PC-9 (cell line): ENCODE results near the gene SSUH2. TPM values are rescaled to one million over a fixed set of nuclear protein-coding genes. Genes with fewer than 3 reads are reported as not detected.

Source experiments
- BruUV-seq: library from RNA; stranded (reverse); fragments of 400-500 nt; replicated peaks from 2 replicates; lab custom pipeline; 2021; lab: Mats Ljungman, UMichigan
- CTCF ChIA-PET: fragments of 300-600 bp; sonication (Branson Sonifier 250); formaldehyde crosslinking; loops from one replicate; lab custom pipeline; 2022; ENCODE audit warnings: antibody characterized with exemption; lab: Charles Lee
- POLR2A ChIA-PET: fragments of 300-600 bp; sonication (Branson Sonifier 250); formaldehyde crosslinking; loops from one replicate; lab custom pipeline; 2022; ENCODE audit warnings: antibody characterized with exemption; ENCODE audit not compliant: unreplicated experiment; lab: Charles Lee
- DNase-seq, 2 experiments: peaks; one replicate each; pipeline versions ENCODE4 v3.0.0 to v3.0.0-alpha.2; 2015 to 2022; ENCODE audit warnings: mixed read lengths in 1 of 2
- H2AFZ ChIP-seq: fragments of 200-600 bp; sonication (generic); 2 replicates; pipeline ENCODE4 v1.8.1; 2017; ENCODE audit warnings: antibody characterized with exemption
- H3F3A ChIP-seq: fragments of 200-600 bp; sonication (generic); 2 replicates; pipeline ENCODE4 v1.8.1; 2017; ENCODE audit warnings: antibody characterized with exemption, mild to moderate bottlenecking, low read depth; ENCODE audit not compliant: insufficient read depth
- H3K27ac ChIP-seq: fragments of 200-600 bp; sonication (generic); 2 replicates; pipeline ENCODE4 v1.6.1; 2016; ENCODE audit warnings: mixed run types
- H3K27me3 ChIP-seq: fragments of 200-600 bp; sonication (generic); 2 replicates; pipeline ENCODE4 v1.6.1; 2016; ENCODE audit warnings: low read depth, mixed run types; ENCODE audit not compliant: insufficient read depth
- H3K36me3 ChIP-seq: fragments of 200-600 bp; sonication (generic); 2 replicates; pipeline ENCODE4 v1.6.1; 2016; ENCODE audit warnings: low read depth, mixed run types
- H3K4me1 ChIP-seq: fragments of 200-600 bp; sonication (generic); replicated peaks from 2 replicates; pipeline ENCODE4 v1.6.1; 2016; ENCODE audit warnings: mixed run types; ENCODE audit not compliant: insufficient read depth
- H3K4me2 ChIP-seq: fragments of 200-600 bp; sonication (generic); 2 replicates; pipeline ENCODE4 v1.6.1; 2017; ENCODE audit warnings: mixed run types
- H3K4me3 ChIP-seq: fragments of 200-600 bp; sonication (generic); 2 replicates; pipeline ENCODE4 v1.6.1; 2016; ENCODE audit warnings: mixed run types
- H3K79me2 ChIP-seq: fragments of 200-600 bp; sonication (generic); 2 replicates; pipeline ENCODE4 v1.6.1; 2017; ENCODE audit warnings: low read depth, mixed run types
- H3K9me2 ChIP-seq: fragments of 200-600 bp; sonication (generic); 2 replicates; pipeline ENCODE4 v1.8.1; 2017; ENCODE audit warnings: mild to moderate bottlenecking; ENCODE audit not compliant: insufficient read depth
- H3K9me3 ChIP-seq: fragments of 200-600 bp; sonication (generic); 2 replicates; pipeline ENCODE4 v1.8.1; 2016; ENCODE audit warnings: low read depth; ENCODE audit not compliant: insufficient read depth
- H4K20me1 ChIP-seq: fragments of 200-600 bp; sonication (generic); 2 replicates; pipeline ENCODE4 v1.8.1; 2017; ENCODE audit not compliant: insufficient read depth
- EZH2 ChIP-seq: fragments of 200-600 bp; sonication (generic); IDR thresholded peaks from 2 replicates; pipeline ENCODE4 v1.8.0; 2017; ENCODE audit warnings: antibody characterized with exemption, low read depth
- intact Hi-C: fragments of 100-400 bp; cut with micrococcal nuclease; formaldehyde crosslinking; loops from one replicate; pipeline ENCODE4 v1.10.0; 2022; ENCODE audit not compliant: unreplicated experiment
- total RNA-seq: library from RNA; stranded (reverse); gene quantifications from 2 replicates; pipeline ENCODE4 v1.2.3, GENCODE V29; 2021
- TF ChIP-seq, protein P1 (sequence below): fragments of 200-600 bp; sonication (generic); conservative IDR thresholded peaks from 2 replicates; pipeline ENCODE4 v1.6.1; 2017; ENCODE audit warnings: mixed run types, antibody characterized with exemption, mild to moderate bottlenecking, moderate library complexity

Gene SSUH2
- total RNA-seq, 1 experiment from 2014 or later: 1.6 TPM

DNA sequence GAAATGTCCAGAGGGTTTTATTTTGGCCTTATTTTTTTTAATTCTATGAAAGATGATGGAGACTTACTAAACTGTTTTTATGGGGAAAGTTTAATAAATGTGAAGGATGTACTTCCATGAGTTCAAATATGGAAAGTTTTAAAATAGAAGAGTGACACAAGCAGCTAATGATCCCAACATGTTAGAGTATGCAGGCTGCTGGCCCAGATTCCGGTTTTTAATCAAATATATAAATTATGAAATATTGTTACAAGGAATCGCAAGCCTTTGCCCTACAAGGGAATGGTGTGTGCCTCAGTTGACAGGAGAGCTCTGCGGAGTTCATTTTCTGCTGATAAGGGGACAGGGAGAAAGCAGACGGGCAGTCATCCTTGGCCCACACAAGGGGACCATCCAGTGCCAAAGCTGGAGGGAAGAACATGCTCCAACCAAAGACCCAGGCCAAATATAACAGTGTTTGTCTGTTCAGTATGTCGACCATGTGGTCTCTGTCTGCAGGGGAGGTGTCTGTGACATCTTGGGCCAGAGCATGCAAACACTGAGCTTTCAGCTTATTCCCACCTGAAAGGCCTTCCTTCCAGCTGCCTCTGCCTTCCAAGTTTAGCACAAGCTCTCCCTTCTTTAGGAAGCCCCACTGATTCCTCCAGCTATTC, 69.8 kb downstream of the SSUH2 start:
- Histone ChIP-seq H3K27me3 (no peaks in the 10 kb centered on the region), H3K4me2 (no peak overlapping the region), H3K9me3 (no peaks in the 10 kb centered on the region), H3K27ac (no peak overlapping the region), H3F3A (no peaks in the 10 kb centered on the region), H3K4me1 (peaks cover 17% of the 10 kb centered on the region), H3K36me3 (no peaks in the 10 kb centered on the region), H3K79me2 (no peaks in the 10 kb centered on the region), H4K20me1 (no peaks in the 10 kb centered on the region), H3K9me2 (no peaks in the 10 kb centered on the region), H2AFZ (no peak overlapping the region), H3K4me3 (no peak overlapping the region)
- no TSS peak for BruUV-seq
- no peak for TF ChIP-seq EZH2
- TF ChIP-seq, protein P1, sequence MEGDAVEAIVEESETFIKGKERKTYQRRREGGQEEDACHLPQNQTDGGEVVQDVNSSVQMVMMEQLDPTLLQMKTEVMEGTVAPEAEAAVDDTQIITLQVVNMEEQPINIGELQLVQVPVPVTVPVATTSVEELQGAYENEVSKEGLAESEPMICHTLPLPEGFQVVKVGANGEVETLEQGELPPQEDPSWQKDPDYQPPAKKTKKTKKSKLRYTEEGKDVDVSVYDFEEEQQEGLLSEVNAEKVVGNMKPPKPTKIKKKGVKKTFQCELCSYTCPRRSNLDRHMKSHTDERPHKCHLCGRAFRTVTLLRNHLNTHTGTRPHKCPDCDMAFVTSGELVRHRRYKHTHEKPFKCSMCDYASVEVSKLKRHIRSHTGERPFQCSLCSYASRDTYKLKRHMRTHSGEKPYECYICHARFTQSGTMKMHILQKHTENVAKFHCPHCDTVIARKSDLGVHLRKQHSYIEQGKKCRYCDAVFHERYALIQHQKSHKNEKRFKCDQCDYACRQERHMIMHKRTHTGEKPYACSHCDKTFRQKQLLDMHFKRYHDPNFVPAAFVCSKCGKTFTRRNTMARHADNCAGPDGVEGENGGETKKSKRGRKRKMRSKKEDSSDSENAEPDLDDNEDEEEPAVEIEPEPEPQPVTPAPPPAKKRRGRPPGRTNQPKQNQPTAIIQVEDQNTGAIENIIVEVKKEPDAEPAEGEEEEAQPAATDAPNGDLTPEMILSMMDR: no peak
- intact Hi-C loops: no loop called here
- ChIA-PET POLR2A (no interaction called here), CTCF (no interaction called here)
- DNase-seq: no peak

DNA sequence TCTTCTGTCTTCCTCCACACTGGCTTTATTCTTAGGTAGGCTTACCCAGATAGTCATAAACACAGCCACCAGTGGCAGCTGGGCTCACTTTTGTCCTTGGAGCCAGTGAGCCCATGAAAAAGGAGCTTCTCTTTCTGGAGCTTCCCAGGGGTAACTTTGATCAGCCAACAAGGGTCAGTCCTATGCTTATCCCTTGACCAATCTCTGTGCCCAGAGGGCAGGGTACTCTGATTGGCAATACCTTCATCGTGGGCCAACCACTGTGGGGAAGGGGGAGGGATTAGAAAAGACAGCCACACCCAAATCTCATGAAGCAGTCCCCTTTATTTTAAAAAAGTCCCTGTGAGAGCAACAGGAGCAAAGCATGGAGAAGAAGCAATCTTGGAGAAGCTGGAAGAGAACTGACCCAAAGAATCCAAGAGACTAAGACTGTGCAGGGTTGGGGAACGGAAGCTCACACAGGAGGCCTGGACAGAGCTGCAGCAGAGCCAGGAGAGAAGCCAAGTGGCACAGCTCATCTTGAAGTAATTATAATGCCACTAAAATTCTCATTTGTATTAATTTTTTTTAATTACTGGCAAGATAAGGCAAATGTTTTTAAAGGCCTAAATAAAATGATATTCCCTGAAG, 70.4 kb downstream of the SSUH2 start:
- Histone ChIP-seq H3K79me2 (no peaks in the 10 kb centered on the region), H2AFZ (no peak overlapping the region), H3K9me3 (no peaks in the 10 kb centered on the region), H3K27me3 (no peaks in the 10 kb centered on the region), H3K9me2 (no peaks in the 10 kb centered on the region), H3K4me3 (no peak overlapping the region), H3K36me3 (no peaks in the 10 kb centered on the region), H3K4me1 (peaks cover 17% of the 10 kb centered on the region), H4K20me1 (no peaks in the 10 kb centered on the region), H3K27ac (no peak overlapping the region), H3K4me2 (no peak overlapping the region), H3F3A (no peaks in the 10 kb centered on the region)
- intact Hi-C loops: no loop called here
- no TSS peak for BruUV-seq
- POLR2A ChIA-PET: interaction anchor here (0.5 kb wide), 1 partner anchor 8 kb away, joined by 6 read pairs; no protein-coding TSS in a partner anchor
- CTCF ChIA-PET: no interaction called here
- TF ChIP-seq, protein P1: no peak
- TF ChIP-seq EZH2: no peak
- no peak for DNase-seq

DNA sequence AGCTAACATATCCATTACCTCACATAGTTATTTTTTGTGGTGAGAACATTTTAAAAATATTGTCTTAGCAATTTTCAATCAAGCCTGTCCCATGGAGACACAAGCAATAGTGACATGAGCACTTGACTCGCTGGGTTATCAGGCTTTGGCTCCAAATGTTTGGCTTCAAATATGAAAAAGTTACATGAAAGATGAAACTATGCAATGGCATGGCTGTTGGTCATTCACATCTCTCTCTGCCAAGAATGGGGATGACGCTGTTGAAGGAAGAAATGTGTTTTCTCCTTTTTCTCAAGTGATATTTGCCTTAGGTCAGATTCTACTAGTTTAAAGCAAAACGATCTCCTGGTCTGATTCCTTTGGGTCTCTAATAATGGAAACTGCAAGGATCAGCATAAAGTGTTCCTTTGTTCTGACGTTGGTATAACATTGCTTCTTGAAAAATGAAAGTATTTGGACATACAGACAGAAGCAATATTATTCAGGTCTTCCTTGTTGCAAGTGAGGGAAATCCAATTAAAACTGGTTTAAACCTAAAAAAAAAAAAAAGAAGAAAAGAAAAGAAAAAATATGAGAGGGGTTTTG, 71.2 kb downstream of the SSUH2 start:
- no peak overlapping the region for H3K4me3 ChIP-seq
- H3K79me2 ChIP-seq: no peaks in the 10 kb centered on the region
- H3K36me3 ChIP-seq: no peaks in the 10 kb centered on the region
- TF ChIP-seq EZH2: no peak
- TF ChIP-seq, protein P1: no peak
- H3K4me2 ChIP-seq: no peak overlapping the region
- no peaks in the 10 kb centered on the region for H3K9me2 ChIP-seq
- ChIA-PET CTCF (no interaction called here), POLR2A (interaction anchor here (0.5 kb wide), 1 partner anchor 9 kb away, joined by 6 read pairs; no protein-coding TSS in a partner anchor)
- no peaks in the 10 kb centered on the region for H4K20me1 ChIP-seq
- DNase-seq: no peak
- H3K27me3 ChIP-seq: no peaks in the 10 kb centered on the region
- no TSS peak for BruUV-seq
- H3K27ac ChIP-seq: no peak overlapping the region
- H3K9me3 ChIP-seq: no peaks in the 10 kb centered on the region
- H3K4me1 ChIP-seq: peaks cover 17% of the 10 kb centered on the region
- intact Hi-C loops: no loop called here
- H2AFZ ChIP-seq: no peak overlapping the region
- H3F3A ChIP-seq: no peaks in the 10 kb centered on the region
